Activated CD4-positive, alpha-beta T cell treated with anti-CD3 and anti-CD28 coated beads for 36 hours (primary cell): ENCODE data around the gene TMEM119. TPM values are rescaled to one million over a fixed set of nuclear protein-coding genes. Genes with fewer than 3 reads are reported as not detected.

Source experiments
- ATAC-seq: fragments of 200-7000 bp; cut with Tn5 transposase; one replicate; pipeline ENCODE4 v1.10.0; 2021; ENCODE audit warnings: mild to moderate bottlenecking, moderate library complexity
- CTCF ChIA-PET: fragments of 350-600 bp; sonication (Branson Sonifier 250); formaldehyde crosslinking; loops from one replicate; lab custom pipeline; 2021; ENCODE audit warnings: antibody characterized with exemption; lab: Charles Lee
- POLR2A ChIA-PET: fragments of 350-600 bp; sonication (Branson Sonifier 250); formaldehyde crosslinking; loops from one replicate; lab custom pipeline; 2021; ENCODE audit warnings: antibody characterized with exemption, inconsistent platforms; lab: Charles Lee
- DNase-seq: peaks from one replicate; pipeline ENCODE4 v3.0.0-alpha.2; 2020
- H3K27ac Mint-ChIP-seq: one replicate; pipeline ENCODE4 v1.8.0; 2021; ENCODE audit warnings: mixed read lengths
- H3K27me3 Mint-ChIP-seq: one replicate; pipeline ENCODE4 v1.8.0; 2021; ENCODE audit warnings: mixed read lengths
- H3K36me3 Mint-ChIP-seq: one replicate; pipeline ENCODE4 v1.8.0; 2021; ENCODE audit warnings: low read depth, mixed read lengths
- H3K4me1 Mint-ChIP-seq: one replicate; pipeline ENCODE4 v1.8.0; 2021; ENCODE audit warnings: mixed read lengths
- H3K4me3 Mint-ChIP-seq: one replicate; pipeline ENCODE4 v1.8.0; 2021; ENCODE audit warnings: mild to moderate bottlenecking, moderate library complexity, mixed read lengths
- H3K9me3 Mint-ChIP-seq: one replicate; pipeline ENCODE4 v1.8.0; 2021; ENCODE audit warnings: low read depth, mixed read lengths
- intact Hi-C, 2 experiments: fragments of 100-400 bp; cut with DNase I in 1 of 2; cut with micrococcal nuclease in 1 of 2; formaldehyde crosslinking; loops; one replicate each; pipeline versions ENCODE4 v1.14.2 to v1.15.1; 2022 to 2024; cut with DNase I, micrococcal nuclease
- total RNA-seq, 2 experiments: library from RNA; stranded (reverse); gene quantifications; one replicate each; pipeline ENCODE4 v1.2.3, GENCODE V29; 2021

Gene TMEM119
- total RNA-seq, 2 experiments from 2014 or later = 0.21 to 0.28 TPM

DNA sequence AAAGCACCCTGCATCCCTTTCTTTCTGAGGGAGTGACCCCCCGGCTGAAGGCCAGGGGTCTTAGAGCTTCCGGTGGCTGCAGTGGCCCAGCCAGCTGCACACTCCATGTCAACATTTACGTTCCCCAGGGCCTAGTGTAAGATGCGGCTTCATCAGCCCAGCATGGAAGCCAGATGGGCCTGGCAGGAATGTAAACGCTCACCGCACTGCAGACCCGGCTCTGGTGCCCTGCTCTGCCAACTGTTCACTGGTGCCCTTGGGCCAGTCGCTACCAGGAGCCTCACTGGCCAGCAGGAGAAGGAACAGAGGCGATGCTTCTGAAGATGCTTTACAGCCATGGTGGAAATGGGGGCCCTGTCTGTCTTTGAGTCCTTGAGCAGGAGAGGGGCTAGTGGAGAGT lies 8.6 kb upstream of the TMEM119 start:
- H3K27ac Mint-ChIP-seq = no peak overlapping the region
- CTCF ChIA-PET = no interaction called here
- intact Hi-C loops = no loop called here
- H3K9me3 Mint-ChIP-seq = no peaks in the 10 kb centered on the region
- no peaks in the 10 kb centered on the region for H3K27me3 Mint-ChIP-seq
- H3K4me1 Mint-ChIP-seq = peaks cover under 1% of the 10 kb centered on the region
- DNase-seq = no peak
- POLR2A ChIA-PET = no interaction called here
- no peak overlapping the region for H3K4me3 Mint-ChIP-seq
- no peaks in the 10 kb centered on the region for H3K36me3 Mint-ChIP-seq
- no peak for ATAC-seq

GRCh38 chr12:108605690-108606406 lies 8.0 kb upstream of the TMEM119 start:
- ChIA-PET POLR2A (no interaction called here), CTCF (no interaction called here)
- Mint-ChIP-seq H3K27ac (no peak overlapping the region), H3K9me3 (no peaks in the 10 kb centered on the region), H3K4me3 (peak overlapping the region; percentile 38), H3K4me1 (no peaks in the 10 kb centered on the region), H3K36me3 (no peaks in the 10 kb centered on the region), H3K27me3 (no peaks in the 10 kb centered on the region)
- ATAC-seq (no peak), DNase-seq (no peak)
- intact Hi-C loops = no loop called here

- CTCF ChIA-PET = interaction anchor here (2.0 kb wide), 1 partner anchor 13 kb away, joined by 13 read pairs; no protein-coding TSS in a partner anchor
- no peaks in the 10 kb centered on the region for H3K27me3 Mint-ChIP-seq
- H3K36me3 Mint-ChIP-seq = no peaks in the 10 kb centered on the region
- POLR2A ChIA-PET = no interaction called here
- H3K9me3 Mint-ChIP-seq = no peaks in the 10 kb centered on the region
- intact Hi-C loops = no loop called here
- ATAC-seq = peak; percentile 33
- no peaks in the 10 kb centered on the region for H3K4me1 Mint-ChIP-seq
- no peak overlapping the region for H3K27ac Mint-ChIP-seq
- DNase-seq = no peak
- H3K4me3 Mint-ChIP-seq = peak overlapping the region; percentile 38
Measured at GRCh38 chr12:108605000-108605689, 7.3 kb upstream of the TMEM119 start.

DNA sequence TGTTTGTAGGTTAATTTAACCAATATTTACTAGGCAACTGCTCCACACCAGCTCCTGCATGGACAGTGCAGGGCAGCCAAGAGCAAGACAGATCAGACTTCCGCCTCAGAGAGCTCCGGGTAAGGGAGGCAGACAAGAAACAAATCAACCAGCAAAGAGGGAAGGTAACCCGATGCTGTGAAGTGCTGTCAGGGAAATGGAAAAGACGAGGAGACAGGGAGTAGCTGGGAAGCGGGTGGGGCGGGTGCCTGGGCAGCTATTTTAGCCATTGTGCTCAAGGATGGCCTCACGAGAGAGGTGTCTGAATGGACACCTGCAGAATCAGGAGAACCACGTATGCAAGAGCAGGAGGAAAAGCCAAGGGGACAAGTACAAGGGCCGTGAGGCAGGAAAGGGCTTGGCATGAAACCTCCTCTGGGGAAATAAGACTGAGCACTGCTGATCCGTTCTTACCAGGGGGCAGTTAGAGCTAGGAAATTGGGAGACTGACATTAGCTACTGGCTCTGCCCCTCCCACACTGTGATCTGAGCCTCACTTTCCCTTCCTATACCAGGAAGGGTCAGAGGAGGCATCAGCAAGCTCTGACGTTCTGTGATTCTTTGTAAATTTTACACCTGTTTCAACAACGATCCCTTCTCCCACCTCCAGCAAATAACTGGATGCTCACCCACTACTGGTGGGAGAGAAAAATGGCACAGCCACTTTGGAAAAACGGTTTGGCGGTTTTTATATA lies 6.5 kb upstream of the TMEM119 start:
- H3K36me3 Mint-ChIP-seq = no peaks in the 10 kb centered on the region
- intact Hi-C loops = no loop called here
- CTCF ChIA-PET = interaction anchor here (0.5 to 2.0 kb wide), 3 partner anchors 11 to 60 kb away, joined by 3 to 13 read pairs (median 3); no protein-coding TSS in a partner anchor
- POLR2A ChIA-PET = no interaction called here
- no peaks in the 10 kb centered on the region for H3K9me3 Mint-ChIP-seq
- ATAC-seq (no peak), DNase-seq (no peak)
- H3K4me1 Mint-ChIP-seq = no peaks in the 10 kb centered on the region
- H3K27ac Mint-ChIP-seq = no peak overlapping the region
- H3K27me3 Mint-ChIP-seq = no peaks in the 10 kb centered on the region
- no peak overlapping the region for H3K4me3 Mint-ChIP-seq

DNA sequence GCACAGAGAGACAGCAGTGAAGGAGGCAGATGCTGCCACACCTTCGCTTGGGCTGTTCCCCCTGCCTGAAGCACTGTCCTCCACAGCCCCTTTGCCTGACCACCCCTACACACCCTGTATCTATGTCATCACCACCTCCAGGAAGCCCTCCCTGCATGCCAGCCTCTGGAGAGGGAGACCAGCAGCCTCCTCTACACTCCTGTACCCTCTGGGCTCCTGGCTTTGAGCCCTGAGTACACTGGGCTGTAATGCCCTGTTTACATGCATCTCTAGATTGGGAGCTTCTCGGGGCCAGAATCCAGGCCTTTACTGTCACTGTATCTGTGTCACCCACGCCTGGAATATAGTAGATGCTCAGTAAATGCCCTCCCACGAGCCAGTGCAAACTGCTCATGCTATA lies 5.9 kb upstream of the TMEM119 start:
- intact Hi-C loops = no loop called here
- CTCF ChIA-PET = interaction anchor here (2.0 kb wide), 1 partner anchor 14 kb away, joined by 13 read pairs; no protein-coding TSS in a partner anchor
- no peak overlapping the region for H3K27ac Mint-ChIP-seq

DNA sequence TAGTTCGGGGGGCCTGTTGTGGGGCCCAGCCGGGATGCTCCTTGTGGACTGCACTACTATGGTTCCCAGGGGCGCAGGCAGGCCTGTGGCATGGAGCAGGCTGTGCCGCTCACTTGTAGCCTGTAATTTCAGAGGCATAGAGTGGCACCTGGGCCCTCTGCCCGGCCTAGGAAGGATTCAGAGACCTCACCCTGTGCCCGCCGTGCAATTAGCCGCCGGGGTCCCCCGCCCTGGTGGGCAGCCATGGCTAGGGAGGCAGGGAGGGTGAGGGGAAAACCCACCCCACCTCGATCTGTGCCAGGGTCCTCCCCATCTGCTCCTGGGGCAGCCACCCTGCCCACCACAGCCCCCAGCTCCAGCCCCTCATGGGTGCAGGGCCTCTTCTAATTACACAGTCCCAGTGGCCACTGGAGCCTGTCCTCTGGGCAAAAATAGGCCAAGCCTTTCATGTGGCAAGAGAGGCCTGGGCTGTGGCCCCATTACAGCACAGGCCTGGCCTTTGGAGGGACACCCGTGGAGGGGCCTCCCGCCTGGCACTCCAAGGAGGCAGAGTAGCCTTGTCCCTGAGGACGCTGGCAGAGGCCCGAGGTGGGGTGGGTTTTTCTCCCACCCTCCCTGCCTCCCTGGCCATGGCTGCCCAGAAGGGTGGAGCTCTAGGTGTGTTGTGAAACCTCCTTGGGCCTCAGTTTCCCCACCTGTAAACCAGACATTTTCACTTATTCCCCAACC lies 5.3 kb upstream of the TMEM119 start:
- intact Hi-C loops = no loop called here
- Mint-ChIP-seq H3K4me3 (no peak overlapping the region), H3K27ac (no peak overlapping the region), H3K9me3 (no peaks in the 10 kb centered on the region), H3K27me3 (no peaks in the 10 kb centered on the region), H3K36me3 (no peaks in the 10 kb centered on the region), H3K4me1 (no peaks in the 10 kb centered on the region)
- ATAC-seq (no peak), DNase-seq (no peak)
- POLR2A ChIA-PET = no interaction called here
- CTCF ChIA-PET = interaction anchor here (2.0 kb wide), 1 partner anchor 15 kb away, joined by 13 read pairs; no protein-coding TSS in a partner anchor

More for the DNA sequence above, 5.9 kb upstream of the TMEM119 start:
- no peak for ATAC-seq
- Mint-ChIP-seq H3K4me1 (no peaks in the 10 kb centered on the region), H3K4me3 (no peak overlapping the region), H3K9me3 (no peaks in the 10 kb centered on the region), H3K36me3 (no peaks in the 10 kb centered on the region), H3K27me3 (no peaks in the 10 kb centered on the region)
- POLR2A ChIA-PET = no interaction called here
- no peak for DNase-seq

DNA sequence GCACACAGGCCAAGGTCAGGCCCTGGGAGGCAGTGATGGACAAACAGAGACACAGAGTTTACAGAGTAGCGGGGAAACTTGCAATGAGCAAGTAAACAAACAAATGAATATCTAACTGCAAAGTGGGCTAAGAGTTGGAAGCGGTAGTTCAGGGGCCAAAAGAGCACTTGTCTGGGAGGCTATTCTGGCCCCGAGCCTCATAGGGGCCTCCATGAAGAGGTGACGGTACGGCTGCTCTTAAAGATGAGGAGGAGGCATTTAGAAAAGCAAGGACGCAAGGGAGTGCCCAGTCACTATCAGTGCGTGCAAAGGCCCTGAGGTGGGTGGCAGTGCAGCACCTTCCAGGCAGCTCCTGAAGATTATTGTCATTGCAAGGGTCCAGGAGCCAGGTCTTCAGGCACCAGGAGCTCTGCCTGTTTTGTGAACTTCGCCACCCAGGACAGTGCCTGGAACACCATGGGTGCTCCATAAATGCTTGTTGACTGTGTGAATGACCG lies 4.4 kb upstream of the TMEM119 start:
- Mint-ChIP-seq H3K9me3 (no peaks in the 10 kb centered on the region), H3K27ac (no peak overlapping the region), H3K27me3 (no peaks in the 10 kb centered on the region), H3K36me3 (no peaks in the 10 kb centered on the region), H3K4me3 (no peak overlapping the region), H3K4me1 (no peaks in the 10 kb centered on the region)
- intact Hi-C loops = no loop called here
- CTCF ChIA-PET = no interaction called here
- POLR2A ChIA-PET = no interaction called here
- ATAC-seq = no peak
- no peak for DNase-seq

- Mint-ChIP-seq H3K27ac (no peak overlapping the region), H3K4me1 (no peaks in the 10 kb centered on the region), H3K27me3 (no peaks in the 10 kb centered on the region), H3K4me3 (no peak overlapping the region), H3K9me3 (no peaks in the 10 kb centered on the region), H3K36me3 (no peaks in the 10 kb centered on the region)
- ChIA-PET POLR2A (no interaction called here), CTCF (interaction anchor here (0.6 to 1.4 kb wide), 4 partner anchors 25 to 203 kb away, joined by 3 read pairs; partner anchors contain the start of gene ISCU)
- intact Hi-C loops = no loop called here
- DNase-seq = no peak
- no peak for ATAC-seq
Measured at GRCh38 chr12:108600702-108601007, 2.8 kb upstream of the TMEM119 start.

- POLR2A ChIA-PET = no interaction called here
- H3K4me1 Mint-ChIP-seq = no peaks in the 10 kb centered on the region
- H3K36me3 Mint-ChIP-seq = no peaks in the 10 kb centered on the region
- intact Hi-C loops = no loop called here
- H3K27ac Mint-ChIP-seq = no peak overlapping the region
- no peaks in the 10 kb centered on the region for H3K27me3 Mint-ChIP-seq
- ATAC-seq (no peak), DNase-seq (no peak)
- no peak overlapping the region for H3K4me3 Mint-ChIP-seq
- CTCF ChIA-PET = interaction anchor here (0.6 to 1.4 kb wide), 4 partner anchors 24 to 204 kb away, joined by 3 read pairs; partner anchors contain the start of gene ISCU
- no peaks in the 10 kb centered on the region for H3K9me3 Mint-ChIP-seq
Measured at GRCh38 chr12:108599948-108600701, 2.2 kb upstream of the TMEM119 start.

DNA sequence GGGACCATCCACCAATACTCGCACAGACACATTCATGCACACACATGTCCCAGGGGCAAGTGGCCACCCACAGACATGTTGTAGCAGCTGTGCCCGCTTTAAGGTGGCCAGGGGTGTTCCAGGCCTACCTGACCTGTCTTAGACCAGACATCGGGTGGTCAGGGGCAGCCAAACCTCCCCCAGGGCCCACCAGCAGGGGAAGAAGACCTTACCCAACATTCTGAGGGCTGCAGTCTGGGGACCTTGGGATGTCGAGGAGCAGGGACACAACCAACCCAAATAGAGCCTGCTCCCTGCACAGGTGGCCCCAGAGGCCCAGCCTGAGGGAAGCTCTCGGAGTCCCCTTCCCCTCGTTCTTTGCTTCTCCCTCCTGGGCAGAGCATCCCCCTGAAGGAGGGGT lies 1.7 kb upstream of the TMEM119 start:
- no peaks in the 10 kb centered on the region for H3K4me1 Mint-ChIP-seq
- POLR2A ChIA-PET = no interaction called here
- H3K36me3 Mint-ChIP-seq = no peaks in the 10 kb centered on the region
- ATAC-seq = no peak
- no peak overlapping the region for H3K27ac Mint-ChIP-seq
- no peak overlapping the region for H3K4me3 Mint-ChIP-seq
- no peaks in the 10 kb centered on the region for H3K9me3 Mint-ChIP-seq
- intact Hi-C loops = no loop called here
- H3K27me3 Mint-ChIP-seq = no peaks in the 10 kb centered on the region
- CTCF ChIA-PET = interaction anchor here (1.2 kb wide), 1 partner anchor 37 kb away, joined by 3 read pairs; the partner anchor contains the start of gene ISCU
- DNase-seq = no peak
